Progenitor cell of endocrine pancreas (in vitro differentiated cells): ENCODE results near the gene COCH. TPM values are rescaled to one million over a fixed set of nuclear protein-coding genes. Genes with fewer than 3 reads are reported as not detected.

ENCODE experiments used
- DNase-seq: peaks from one replicate; pipeline ENCODE4 v3.0.0; 2021; ENCODE audit warnings: low spot score; ENCODE audit not compliant: unreplicated experiment
- H3K27ac Mint-ChIP-seq: 2 replicates; pipeline ENCODE4 v1.8.0; 2021; ENCODE audit warnings: mild to moderate bottlenecking, moderate library complexity, mixed read lengths
- H3K27me3 Mint-ChIP-seq: 2 replicates; pipeline ENCODE4 v1.8.0; 2021; ENCODE audit warnings: mixed read lengths
- H3K36me3 Mint-ChIP-seq: 2 replicates; pipeline ENCODE4 v1.8.0; 2022; ENCODE audit warnings: mixed read lengths; ENCODE audit not compliant: insufficient read depth
- H3K4me1 Mint-ChIP-seq: 2 replicates; pipeline ENCODE4 v1.8.0; 2021; ENCODE audit warnings: low read depth, mixed read lengths
- H3K4me3 Mint-ChIP-seq: 2 replicates; pipeline ENCODE4 v1.8.0; 2021; ENCODE audit warnings: low read depth, mild to moderate bottlenecking, moderate library complexity, mixed read lengths
- H3K9me3 Mint-ChIP-seq: 2 replicates; pipeline ENCODE4 v1.8.0; 2021; ENCODE audit warnings: low read depth, mixed read lengths
- CTCF ChIP-seq: fragments of 200-600 bp; sonication (generic); IDR thresholded peaks from one replicate; pipeline ENCODE4 v1.5.0; 2021; ENCODE audit warnings: antibody characterized with exemption, mild to moderate bottlenecking; ENCODE audit not compliant: unreplicated experiment
- total RNA-seq: library from RNA; stranded (reverse); gene quantifications from 2 replicates; pipeline ENCODE4 v1.2.1, GENCODE V29; 2021

COCH gene
- total RNA-seq, 1 donor from 2014 or later, result 26.9 TPM

GRCh38 chr14:30853946-30854345 lies 20.4 kb upstream of the COCH start:
- Mint-ChIP-seq H3K27ac (no peak overlapping the region), H3K4me3 (no peak overlapping the region), H3K9me3 (peaks cover 3% of the 10 kb centered on the region), H3K36me3 (no peaks in the 10 kb centered on the region), H3K4me1 (no peaks in the 10 kb centered on the region), H3K27me3 (no peaks in the 10 kb centered on the region)
- no peak for TF ChIP-seq CTCF
- DNase-seq, result no peak

GRCh38 chr14:30854492-30854891 lies 19.9 kb upstream of the COCH start:
- H3K27ac Mint-ChIP-seq, result no peak overlapping the region
- no peaks in the 10 kb centered on the region for H3K27me3 Mint-ChIP-seq
- H3K4me3 Mint-ChIP-seq, result no peak overlapping the region
- DNase-seq, result no peak
- no peaks in the 10 kb centered on the region for H3K36me3 Mint-ChIP-seq
- no peak for TF ChIP-seq CTCF
- peaks cover 3% of the 10 kb centered on the region for H3K9me3 Mint-ChIP-seq
- H3K4me1 Mint-ChIP-seq, result no peaks in the 10 kb centered on the region

- H3K9me3 Mint-ChIP-seq, result peaks cover 3% of the 10 kb centered on the region
- no peak overlapping the region for H3K4me3 Mint-ChIP-seq
- DNase-seq, result no peak
- peaks cover 2% of the 10 kb centered on the region for H3K4me1 Mint-ChIP-seq
- no peaks in the 10 kb centered on the region for H3K36me3 Mint-ChIP-seq
- no peaks in the 10 kb centered on the region for H3K27me3 Mint-ChIP-seq
- TF ChIP-seq CTCF, result no peak
- H3K27ac Mint-ChIP-seq, result no peak overlapping the region
Measured at GRCh38 chr14:30855345-30856037, 18.9 kb upstream of the COCH start.

GRCh38 chr14:30861200-30861599 lies 13.2 kb upstream of the COCH start:
- Mint-ChIP-seq H3K4me1 (peaks cover 2% of the 10 kb centered on the region), H3K36me3 (no peaks in the 10 kb centered on the region), H3K27me3 (peaks cover 11% of the 10 kb centered on the region), H3K27ac (no peak overlapping the region), H3K4me3 (no peak overlapping the region), H3K9me3 (no peaks in the 10 kb centered on the region)
- DNase-seq, result no peak
- TF ChIP-seq CTCF, result no peak

GRCh38 chr14:30864934-30865333 lies 9.4 kb upstream of the COCH start:
- TF ChIP-seq CTCF, result no peak
- Mint-ChIP-seq H3K4me3 (no peak overlapping the region), H3K36me3 (no peaks in the 10 kb centered on the region), H3K4me1 (no peaks in the 10 kb centered on the region), H3K27ac (no peak overlapping the region), H3K9me3 (no peaks in the 10 kb centered on the region), H3K27me3 (peaks cover 16% of the 10 kb centered on the region)
- no peak for DNase-seq
